GM19324 (cell line): Measurements from ENCODE around the gene HEATR5B.
A peak's percentile ranks its signal among the peaks of the same experiment; 100 is the strongest.
"Not testable (repeated sequence)": the region's sequence is repeated elsewhere in the genome, so short reads cannot be mapped to it uniquely, and the experiment has no call there.

Experiments used
- ATAC-seq: cut with Tn5 transposase; IDR thresholded peaks from one replicate; pipeline ENCODE4 v1.9.1; 2021; ENCODE audit warnings: mild to moderate bottlenecking, moderate library complexity; ENCODE audit not compliant: unreplicated experiment, low FRiP score

HEATR5B gene

GRCh38 chr2:36993841-36994620 lies 90.1 kb downstream of the HEATR5B start:
- ATAC-seq, result no peak

- no peak for ATAC-seq
Measured at GRCh38 chr2:36988008-36988407, 96.2 kb downstream of the HEATR5B start.

- no peak for ATAC-seq
Measured at GRCh38 chr2:36982467-36982866, 101.7 kb downstream of the HEATR5B start.

GRCh38 chr2:36981911-36982310 lies 102.3 kb downstream of the HEATR5B start:
- no peak for ATAC-seq

- ATAC-seq, result not testable (repeated sequence)
Measured at GRCh38 chr2:36979007-36979406, 105.2 kb downstream of the HEATR5B start.

- ATAC-seq, result no peak
Measured at GRCh38 chr2:36976065-36976464, 108.1 kb downstream of the HEATR5B start.

GRCh38 chr2:36975306-36975705 lies 108.9 kb downstream of the HEATR5B start:
- no peak for ATAC-seq

GRCh38 chr2:36973320-36973719 lies 110.9 kb downstream of the HEATR5B start:
- no peak for ATAC-seq

GRCh38 chr2:36971990-36972389 lies 112.2 kb downstream of the HEATR5B start:
- ATAC-seq, result no peak

GRCh38 chr2:36967236-36967876 lies 116.8 kb downstream of the HEATR5B start:
- ATAC-seq, result no peak

- peak; percentile 99 for ATAC-seq
Measured at GRCh38 chr2:36966370-36967235, 117.6 kb downstream of the HEATR5B start, which contains the start of gene STRN. Gene STRN (minus strand): TSS chr2:36966536. CDS start chr2:36966463, 73 bp downstream.

- peak; percentile 34 for ATAC-seq
Measured at GRCh38 chr2:36965751-36966369, 118.3 kb downstream of the HEATR5B start.

- ATAC-seq, result no peak
Measured at GRCh38 chr2:36965206-36965605, 119.0 kb downstream of the HEATR5B start.

- no peak for ATAC-seq
Measured at GRCh38 chr2:36964496-36965058, 119.6 kb downstream of the HEATR5B start.

- ATAC-seq, result no peak
Measured at GRCh38 chr2:36963734-36964133, 120.4 kb downstream of the HEATR5B start.

- no peak for ATAC-seq
Measured at GRCh38 chr2:36963106-36963505, 121.1 kb downstream of the HEATR5B start.

- no peak for ATAC-seq
Measured at GRCh38 chr2:36960773-36961172, 123.4 kb downstream of the HEATR5B start.

- ATAC-seq, result no peak
Measured at GRCh38 chr2:36960005-36960675, 124.0 kb downstream of the HEATR5B start.

GRCh38 chr2:36954977-36955607 lies 129.1 kb downstream of the HEATR5B start:
- no peak for ATAC-seq
